ENCODE results near the gene NAPA. TPM values are rescaled to one million over a fixed set of nuclear protein-coding genes. Genes with fewer than 3 reads are reported as not detected.

Gene NAPA
- total and polyA plus RNA-seq, 4 donors: 65.7 to 140 (median 124) TPM

DNA sequence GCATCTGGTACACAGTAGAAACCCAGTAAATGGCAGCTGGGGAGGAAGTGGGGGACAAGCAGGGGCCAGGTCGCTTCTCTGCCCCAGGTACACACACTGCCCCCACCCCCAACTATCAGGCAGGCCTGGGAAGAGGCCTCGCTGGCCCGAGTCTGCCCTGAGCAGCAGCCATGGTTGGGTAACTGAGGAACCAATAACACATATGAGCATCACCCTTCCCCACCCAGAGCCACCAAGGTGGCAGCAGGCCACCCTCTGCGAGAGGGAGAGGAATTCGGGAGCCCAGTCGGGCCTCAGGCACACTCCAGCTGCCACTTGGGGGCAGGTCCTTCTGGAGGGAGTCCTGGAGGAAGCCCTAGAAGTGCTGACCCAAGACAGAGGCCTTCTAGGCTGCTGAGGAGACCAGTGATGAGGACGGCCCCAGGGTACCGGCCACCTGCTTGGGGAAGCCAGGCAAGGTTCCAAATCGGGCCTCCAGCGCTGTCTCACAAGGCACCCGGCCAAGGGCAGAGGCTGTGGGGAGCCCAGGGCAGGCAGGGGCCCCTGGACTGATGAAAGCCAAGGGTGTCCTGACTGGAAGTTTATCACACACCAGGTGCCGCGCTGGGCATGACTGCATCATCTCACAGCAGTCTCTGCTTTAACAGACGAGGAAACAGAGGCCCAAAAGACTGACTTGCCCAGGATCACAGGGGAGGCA lies 16.9 kb downstream of the NAPA start:
- Histone ChIP-seq H3K9ac (ENCODE audit: insufficient read depth in 1 of 2, low read length in 2 of 2) (no peak overlapping the region), H3K27me3 (ENCODE audit: control insufficient read depth in 3 of 3, insufficient read depth in 3 of 3, low read length in 2 of 3) (no peaks in the 10 kb centered on the region), H3K36me3 (ENCODE audit: control insufficient read depth in 4 of 4, insufficient read depth in 4 of 4, low read length in 4 of 4) (peaks cover 0 to 73% (median 6%) of the 10 kb centered on the region in 4 donors), H3K4me1 (ENCODE audit: control insufficient read depth in 5 of 5, insufficient read depth in 5 of 5, low read length in 5 of 5) (no peaks in the 10 kb centered on the region), H3K27ac (ENCODE audit: low read depth in 1 of 2, low read length in 1 of 2) (no peak overlapping the region), H3K9me3 (ENCODE audit: control insufficient read depth in 4 of 4, insufficient read depth in 3 of 4, low read length in 3 of 4) (no peaks in the 10 kb centered on the region), H3K4me3 (no peak overlapping the region)
- no peak for ATAC-seq (ENCODE audit: insufficient read depth, low FRiP score)
- no peak for DNase-seq
- TF ChIP-seq, protein P1, sequence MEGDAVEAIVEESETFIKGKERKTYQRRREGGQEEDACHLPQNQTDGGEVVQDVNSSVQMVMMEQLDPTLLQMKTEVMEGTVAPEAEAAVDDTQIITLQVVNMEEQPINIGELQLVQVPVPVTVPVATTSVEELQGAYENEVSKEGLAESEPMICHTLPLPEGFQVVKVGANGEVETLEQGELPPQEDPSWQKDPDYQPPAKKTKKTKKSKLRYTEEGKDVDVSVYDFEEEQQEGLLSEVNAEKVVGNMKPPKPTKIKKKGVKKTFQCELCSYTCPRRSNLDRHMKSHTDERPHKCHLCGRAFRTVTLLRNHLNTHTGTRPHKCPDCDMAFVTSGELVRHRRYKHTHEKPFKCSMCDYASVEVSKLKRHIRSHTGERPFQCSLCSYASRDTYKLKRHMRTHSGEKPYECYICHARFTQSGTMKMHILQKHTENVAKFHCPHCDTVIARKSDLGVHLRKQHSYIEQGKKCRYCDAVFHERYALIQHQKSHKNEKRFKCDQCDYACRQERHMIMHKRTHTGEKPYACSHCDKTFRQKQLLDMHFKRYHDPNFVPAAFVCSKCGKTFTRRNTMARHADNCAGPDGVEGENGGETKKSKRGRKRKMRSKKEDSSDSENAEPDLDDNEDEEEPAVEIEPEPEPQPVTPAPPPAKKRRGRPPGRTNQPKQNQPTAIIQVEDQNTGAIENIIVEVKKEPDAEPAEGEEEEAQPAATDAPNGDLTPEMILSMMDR (IDR thresholded peaks at IDR 0.05; ENCODE audit: control extremely low read depth, extremely low read depth): no peak
- WGBS, 2 donors: 88 to 91% methylated on average over 14 of the region's 14 CpGs

DNA sequence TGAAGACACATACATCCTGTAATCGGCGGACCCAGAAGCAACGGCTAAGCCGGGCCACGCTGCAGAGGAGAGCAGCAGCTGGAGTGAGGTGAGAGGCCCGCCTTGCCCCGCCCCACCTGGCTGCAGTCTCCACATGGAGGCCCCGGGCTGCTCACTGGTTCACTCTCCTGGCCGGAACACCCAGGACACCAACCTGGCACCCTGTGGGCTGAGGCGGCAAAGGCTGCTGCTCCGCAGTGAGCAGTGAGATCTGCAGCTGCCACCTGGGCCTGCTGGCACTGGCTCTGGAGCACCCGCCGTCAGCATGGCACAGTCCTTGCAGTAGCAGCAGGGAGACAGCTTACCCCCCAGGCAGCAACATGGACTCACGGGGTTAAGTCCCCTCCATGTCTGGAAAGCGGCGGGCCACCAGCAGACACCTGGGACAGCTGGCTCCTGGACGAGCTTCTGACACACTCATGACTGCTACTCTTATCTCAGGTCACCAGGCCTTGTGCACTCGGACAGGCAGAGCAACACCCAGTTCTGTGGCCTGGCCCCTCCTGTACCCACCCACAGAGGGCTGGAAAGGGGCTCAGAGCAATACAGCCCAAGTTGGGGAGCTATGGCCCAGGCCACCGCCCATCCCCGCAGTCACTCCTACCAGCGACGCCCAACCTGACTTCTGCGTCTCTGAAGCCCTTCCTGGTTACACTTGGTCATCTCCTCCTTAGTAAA lies 17.7 kb downstream of the NAPA start:
- TF ChIP-seq, protein P1 (IDR thresholded peaks at IDR 0.05; ENCODE audit: control extremely low read depth, extremely low read depth): no peak
- DNase-seq: no peak
- Histone ChIP-seq H3K27ac (ENCODE audit: low read depth in 1 of 2, low read length in 1 of 2) (no peak overlapping the region), H3K4me3 (no peak overlapping the region), H3K9me3 (ENCODE audit: control insufficient read depth in 4 of 4, insufficient read depth in 3 of 4, low read length in 3 of 4) (no peaks in the 10 kb centered on the region), H3K36me3 (ENCODE audit: control insufficient read depth in 4 of 4, insufficient read depth in 4 of 4, low read length in 4 of 4) (peaks cover 0 to 81% (median 9%) of the 10 kb centered on the region in 4 donors), H3K27me3 (ENCODE audit: control insufficient read depth in 3 of 3, insufficient read depth in 3 of 3, low read length in 2 of 3) (no peaks in the 10 kb centered on the region), H3K4me1 (ENCODE audit: control insufficient read depth in 5 of 5, insufficient read depth in 5 of 5, low read length in 5 of 5) (no peaks in the 10 kb centered on the region), H3K9ac (ENCODE audit: insufficient read depth in 1 of 2, low read length in 2 of 2) (no peak overlapping the region)
- 92% methylated on average over 23 of the region's 23 CpGs for WGBS, 2 donors
- ATAC-seq (ENCODE audit: insufficient read depth, low FRiP score): no peak

DNA sequence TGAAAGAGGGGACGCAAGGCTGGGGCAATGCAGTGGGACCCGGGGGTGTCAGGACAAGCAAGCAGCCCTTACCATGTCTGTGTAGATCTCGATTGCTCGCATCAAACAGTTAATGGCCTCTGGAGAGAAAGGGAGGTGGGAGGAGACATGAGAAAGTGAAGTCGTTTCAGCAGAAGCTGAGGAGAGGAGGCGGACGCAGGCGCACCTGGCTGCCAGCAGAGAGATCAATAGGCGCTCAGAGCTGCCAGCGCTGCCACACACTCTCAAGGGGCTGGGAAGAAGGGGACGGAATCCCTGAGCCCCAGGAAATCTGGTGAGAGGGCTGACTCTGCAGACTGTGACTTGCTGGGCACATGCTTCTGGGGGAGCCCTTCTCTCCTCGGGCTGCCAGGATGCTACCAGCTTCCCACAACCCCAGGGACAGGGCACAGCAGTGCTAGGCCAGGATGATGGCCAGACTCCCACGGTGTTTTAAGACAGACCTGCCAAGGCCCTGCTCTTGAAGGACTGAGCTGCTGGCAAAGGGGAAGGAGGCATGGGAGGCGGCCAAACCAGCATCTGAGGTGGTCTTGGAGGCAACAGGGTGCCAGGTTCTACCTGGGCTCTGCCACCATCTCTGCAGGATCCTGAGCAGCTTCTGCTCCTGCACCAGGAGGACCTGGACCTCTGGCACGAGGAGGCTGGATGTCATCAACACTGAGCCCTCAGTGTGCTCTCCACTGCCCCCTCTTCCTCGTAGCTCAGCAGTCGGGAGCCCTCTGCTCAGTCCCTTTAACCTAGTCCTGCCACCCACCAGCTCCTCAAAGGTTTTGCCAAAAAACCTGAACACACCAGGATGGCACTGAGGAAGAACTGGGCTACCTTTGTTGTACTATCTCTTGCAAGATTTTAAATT lies 19.1 kb downstream of the NAPA start:
- Histone ChIP-seq H3K27me3 (ENCODE audit: control insufficient read depth in 3 of 3, insufficient read depth in 3 of 3, low read length in 2 of 3) (no peaks in the 10 kb centered on the region), H3K9me3 (ENCODE audit: control insufficient read depth in 4 of 4, insufficient read depth in 3 of 4, low read length in 3 of 4) (no peaks in the 10 kb centered on the region), H3K9ac (ENCODE audit: insufficient read depth in 1 of 2, low read length in 2 of 2) (no peak overlapping the region), H3K4me3 (no peak overlapping the region), H3K27ac (ENCODE audit: low read depth in 1 of 2, low read length in 1 of 2) (no peak overlapping the region), H3K4me1 (ENCODE audit: control insufficient read depth in 5 of 5, insufficient read depth in 5 of 5, low read length in 5 of 5) (no peaks in the 10 kb centered on the region), H3K36me3 (ENCODE audit: control insufficient read depth in 4 of 4, insufficient read depth in 4 of 4, low read length in 4 of 4) (peaks cover 0 to 87% (median 9%) of the 10 kb centered on the region in 4 donors)
- 81 to 82% methylated on average over 17 of the region's 17 CpGs for WGBS, 2 donors
- DNase-seq (no peak), ATAC-seq (ENCODE audit: insufficient read depth, low FRiP score) (no peak)
- TF ChIP-seq, protein P1 (IDR thresholded peaks at IDR 0.05; ENCODE audit: control extremely low read depth, extremely low read depth): no peak
